CMK (cell line): ENCODE data around the gene NUBP1.

Source experiments
- DNase-seq: peaks from one replicate; pipeline ENCODE4 v3.0.0-alpha.2; 2010; ENCODE audit warnings: low read depth

NUBP1 gene

DNA sequence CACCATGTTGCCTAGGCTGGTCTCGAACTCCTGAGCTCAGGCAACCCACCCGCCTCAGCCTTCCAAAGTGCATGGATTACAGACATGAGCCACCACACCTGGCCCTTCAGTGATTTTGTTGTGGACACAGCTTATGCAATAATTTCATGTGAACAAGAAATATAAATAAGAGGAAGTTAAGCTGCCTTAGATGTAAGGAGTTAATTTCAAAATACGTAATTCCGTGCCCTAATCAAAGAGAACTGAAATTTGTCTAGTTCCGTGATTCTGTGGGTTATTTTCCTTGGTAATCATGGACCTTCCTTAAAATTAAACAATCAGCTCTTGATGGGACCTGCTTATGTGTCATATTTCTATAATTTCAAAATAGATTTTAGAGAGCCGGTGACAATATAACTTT, 63.1 kb downstream of the NUBP1 start:
- DNase-seq = no peak

DNA sequence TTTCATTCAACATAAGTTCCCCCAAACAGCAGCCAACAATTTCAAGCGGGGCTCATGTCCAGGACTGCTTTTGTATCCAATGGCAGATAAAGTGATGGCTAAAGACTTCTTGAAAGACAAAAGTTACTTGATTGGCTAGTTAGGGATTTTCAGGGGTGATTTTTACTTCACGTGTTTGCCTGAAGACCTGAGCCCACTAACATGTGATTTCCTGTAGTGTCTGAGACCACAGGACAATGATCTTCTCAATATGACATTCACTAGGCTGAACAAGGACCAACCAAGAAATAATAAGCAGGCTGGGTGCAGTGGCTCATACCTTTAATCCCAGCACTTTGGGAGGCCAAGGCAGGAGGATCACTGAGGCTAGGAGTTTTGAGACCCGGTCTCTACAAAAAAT, 64.6 kb downstream of the NUBP1 start:
- DNase-seq = no peak

DNA sequence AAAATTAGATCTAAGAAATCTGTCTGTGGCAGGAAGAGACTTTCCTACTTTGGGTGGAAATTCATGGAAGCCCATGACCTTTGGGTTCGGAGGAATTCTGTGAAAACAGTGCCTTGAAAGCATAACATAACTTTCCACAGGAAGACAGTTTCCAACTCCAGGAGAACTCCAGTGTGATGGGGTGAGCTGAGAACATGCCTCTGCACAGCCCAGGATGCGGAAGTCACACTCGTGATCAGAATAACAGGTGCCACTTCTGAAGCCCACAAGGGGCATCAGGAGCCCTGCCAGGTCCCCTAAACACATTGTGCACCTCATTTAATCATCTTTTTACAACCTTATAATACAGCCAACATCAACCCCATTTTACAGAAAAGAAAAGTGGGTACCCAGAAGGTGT, 65.2 kb downstream of the NUBP1 start:
- no peak for DNase-seq

DNA sequence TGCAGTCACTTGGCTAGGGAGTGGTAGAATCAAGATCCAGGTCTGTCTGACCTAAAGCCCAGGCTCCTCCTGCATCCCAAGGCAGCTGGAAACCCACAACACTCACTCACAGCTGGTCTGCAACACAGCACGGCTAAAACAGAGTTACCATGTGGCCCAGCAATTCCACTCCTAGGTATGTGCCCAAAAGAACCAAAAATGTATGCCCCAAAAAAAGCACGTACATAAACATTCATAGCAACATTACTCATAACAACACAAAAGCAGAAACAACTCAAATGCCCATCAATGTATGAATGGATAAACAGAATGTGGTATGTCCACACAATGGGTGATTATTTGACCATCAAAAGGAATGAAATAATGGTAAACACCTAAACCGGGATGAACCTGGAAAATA, 66.1 kb downstream of the NUBP1 start:
- no peak for DNase-seq

DNA sequence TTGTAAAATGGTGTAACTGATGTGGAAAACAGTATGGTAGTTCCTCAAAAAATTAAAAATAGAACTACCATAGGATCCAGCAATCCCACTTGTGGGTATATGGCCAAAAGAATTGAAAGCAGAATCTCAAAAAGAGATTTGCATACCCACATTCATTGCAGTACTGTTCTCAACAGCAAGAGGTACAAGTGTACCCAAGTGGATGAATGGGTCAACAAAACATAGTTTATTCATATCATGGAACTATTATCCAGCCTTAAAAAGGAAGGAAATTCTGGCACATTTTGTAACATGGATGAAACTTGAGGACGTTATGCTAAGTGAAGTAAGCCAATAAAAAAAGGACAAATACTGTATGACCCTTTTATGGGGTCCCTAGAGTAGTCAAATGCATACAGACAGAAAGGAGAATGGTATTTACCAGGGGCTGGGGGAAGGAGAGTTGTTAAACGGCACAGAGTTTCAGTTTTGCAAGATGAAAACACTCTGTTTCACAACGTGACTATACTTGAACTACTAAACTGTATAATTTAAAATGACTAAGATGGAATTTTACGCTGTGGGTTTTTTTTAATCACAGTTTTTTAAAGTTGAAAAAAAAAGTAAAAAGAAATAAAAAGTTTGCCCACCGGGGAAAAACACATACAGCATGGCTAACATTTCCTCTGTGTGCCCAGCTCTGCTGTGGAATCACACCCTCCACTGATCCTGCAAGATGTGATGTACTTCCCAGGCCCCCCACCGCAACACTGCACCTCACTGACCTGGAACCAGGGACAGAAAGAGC, 68.9 kb downstream of the NUBP1 start:
- DNase-seq = no peak

DNA sequence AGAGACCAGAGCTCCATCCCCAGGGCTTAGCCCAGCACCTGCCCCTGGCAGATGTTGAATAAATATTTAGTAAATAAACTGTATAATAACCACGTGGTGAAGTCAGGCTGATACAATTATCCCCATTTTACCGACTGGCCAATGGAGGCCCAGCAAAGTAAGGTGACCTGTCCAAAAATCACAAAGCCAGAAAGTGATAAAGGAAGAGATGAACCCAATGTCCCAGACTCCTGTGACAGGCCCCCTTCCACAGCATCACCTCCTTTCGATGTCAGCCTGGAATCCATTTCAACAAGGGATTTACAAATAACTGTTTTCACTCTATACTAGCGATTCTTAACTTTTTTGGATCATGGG, 69.4 kb downstream of the NUBP1 start:
- DNase-seq = no peak

DNA sequence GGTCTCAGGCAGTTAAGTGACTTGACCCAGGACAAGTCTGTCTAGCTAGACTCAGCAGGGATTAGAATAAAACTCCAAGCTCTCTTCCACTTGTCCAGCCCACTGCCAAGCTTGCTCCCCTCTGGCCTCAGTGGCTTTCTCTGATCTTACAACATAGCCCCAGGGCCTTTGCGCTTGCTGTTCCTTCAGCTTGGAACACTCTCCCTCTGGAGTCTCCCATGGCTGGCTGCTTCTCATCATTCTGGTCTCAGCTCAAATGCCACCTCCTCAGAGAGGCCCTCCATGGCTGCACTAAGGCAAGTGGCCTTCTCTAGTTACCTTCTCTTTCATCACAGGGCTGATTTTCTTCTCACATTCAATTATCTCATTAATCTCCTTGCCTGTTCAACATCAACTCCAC, 73.9 kb downstream of the NUBP1 start:
- DNase-seq = no peak

DNA sequence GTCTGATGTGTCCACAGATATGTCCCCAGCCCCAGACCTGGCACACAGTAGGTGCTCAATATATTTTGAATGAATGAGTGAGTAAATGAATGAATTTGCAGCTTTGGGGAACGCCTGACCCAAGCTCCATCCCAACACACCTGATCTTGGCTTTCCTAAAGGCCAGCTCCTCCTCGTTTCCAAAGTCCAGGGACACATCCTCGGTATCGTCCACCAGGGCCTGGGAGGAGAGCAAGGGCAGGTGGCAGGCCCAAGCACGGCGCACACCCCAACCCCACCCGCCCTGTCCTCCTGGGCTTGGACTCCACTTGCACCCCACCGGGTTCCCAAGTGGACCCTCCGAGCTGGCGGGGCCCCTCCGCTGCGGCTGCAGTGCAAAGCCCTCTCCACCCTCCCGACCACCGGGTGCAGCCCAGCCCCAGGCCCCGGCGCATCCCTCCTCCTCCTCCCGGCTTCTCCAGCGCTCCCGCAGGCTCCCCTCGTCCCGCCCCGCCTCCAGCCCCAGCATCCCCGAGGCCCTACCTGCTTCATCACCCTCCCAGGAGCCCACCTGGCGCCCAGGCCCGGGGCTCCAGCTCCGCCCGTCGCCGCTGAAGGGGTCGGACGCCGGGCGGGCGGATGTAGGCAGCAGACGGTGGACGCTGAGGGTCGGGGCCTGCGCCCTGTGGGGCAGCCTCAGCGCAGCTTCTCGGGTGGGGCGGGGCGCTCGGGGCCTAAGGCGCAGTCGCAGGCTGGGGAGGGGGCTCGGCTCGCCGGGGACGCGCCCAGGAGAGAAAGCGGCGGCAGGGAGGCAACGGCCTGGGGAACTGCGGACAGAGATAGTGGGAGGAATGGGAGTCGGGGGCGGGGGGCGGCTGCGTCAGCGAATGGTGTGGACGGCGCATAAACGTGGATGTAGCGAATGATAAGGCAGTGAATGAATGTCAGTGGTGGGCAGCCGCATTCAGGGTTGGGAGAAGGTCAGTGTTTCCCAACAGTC, 74.6 kb downstream of the NUBP1 start, which contains the start of gene TVP23A:
Gene TVP23A, minus strand, starts transcription at position 832 of the 979 bp plus-strand sequence. Its CDS starts 301 bp downstream, at position 531.
- no peak for DNase-seq
